ENCODE results near the gene PRAMEF11. TPM values are rescaled to one million over a fixed set of nuclear protein-coding genes. Genes with fewer than 3 reads are reported as not detected.

PRAMEF11 gene
- total and polyA plus RNA-seq, 2 donors = 0.05 TPM; not detected in 1

- no peaks in the 10 kb centered on the region for H3K36me3 ChIP-seq (ENCODE audit: control insufficient read depth in 2 of 2, insufficient read depth in 2 of 2, low read length in 1 of 2)
- no peaks in the 10 kb centered on the region for H3K27me3 ChIP-seq (ENCODE audit: control insufficient read depth in 2 of 2, insufficient read depth in 1 of 2, low read length in 1 of 2)
- 94% methylated on average over 4 of the region's 4 CpGs for WGBS
- no peaks in the 10 kb centered on the region for H3K9me3 ChIP-seq (ENCODE audit: control insufficient read depth in 2 of 2, insufficient read depth in 1 of 2, low read length in 1 of 2)
- no peak overlapping the region for H3K4me3 ChIP-seq (ENCODE audit: low read length in 2 of 2)
- no peaks in the 10 kb centered on the region for H3K4me1 ChIP-seq (ENCODE audit: control insufficient read depth in 2 of 2, insufficient read depth in 2 of 2, low read length in 2 of 2)
- DNase-seq (ENCODE audit: low read depth in 6 of 9, low spot score in 9 of 9) = no peak
- H3K27ac ChIP-seq (ENCODE audit: low read depth in 1 of 2, low read length in 1 of 2) = no peak overlapping the region
Observed at GRCh38 chr1:12778061-12778460, 53.1 kb downstream of the PRAMEF11 start.

- H3K36me3 ChIP-seq (ENCODE audit: control insufficient read depth in 2 of 2, insufficient read depth in 2 of 2, low read length in 1 of 2) = no peaks in the 10 kb centered on the region
- no peak overlapping the region for H3K4me3 ChIP-seq (ENCODE audit: low read length in 2 of 2)
- H3K4me1 ChIP-seq (ENCODE audit: control insufficient read depth in 2 of 2, insufficient read depth in 2 of 2, low read length in 2 of 2) = no peaks in the 10 kb centered on the region
- DNase-seq (ENCODE audit: low read depth in 6 of 9, low spot score in 9 of 9) = no peak
- H3K27me3 ChIP-seq (ENCODE audit: control insufficient read depth in 2 of 2, insufficient read depth in 1 of 2, low read length in 1 of 2) = no peaks in the 10 kb centered on the region
- 95% methylated on average over 15 of the region's 15 CpGs for WGBS
- H3K27ac ChIP-seq (ENCODE audit: low read depth in 1 of 2, low read length in 1 of 2) = no peak overlapping the region
- no peaks in the 10 kb centered on the region for H3K9me3 ChIP-seq (ENCODE audit: control insufficient read depth in 2 of 2, insufficient read depth in 1 of 2, low read length in 1 of 2)
Observed at GRCh38 chr1:12776801-12777557, 54.2 kb downstream of the PRAMEF11 start.

GRCh38 chr1:12775443-12775842, 55.8 kb downstream of the PRAMEF11 start:
- no peaks in the 10 kb centered on the region for H3K4me1 ChIP-seq (ENCODE audit: control insufficient read depth in 2 of 2, insufficient read depth in 2 of 2, low read length in 2 of 2)
- H3K27ac ChIP-seq (ENCODE audit: low read depth in 1 of 2, low read length in 1 of 2) = no peak overlapping the region
- H3K27me3 ChIP-seq (ENCODE audit: control insufficient read depth in 2 of 2, insufficient read depth in 1 of 2, low read length in 1 of 2) = no peaks in the 10 kb centered on the region
- WGBS = 88% methylated on average over 8 of the region's 8 CpGs
- no peak overlapping the region for H3K4me3 ChIP-seq (ENCODE audit: low read length in 2 of 2)
- H3K9me3 ChIP-seq (ENCODE audit: control insufficient read depth in 2 of 2, insufficient read depth in 1 of 2, low read length in 1 of 2) = no peaks in the 10 kb centered on the region
- no peak for DNase-seq (ENCODE audit: low read depth in 6 of 9, low spot score in 9 of 9)
- no peaks in the 10 kb centered on the region for H3K36me3 ChIP-seq (ENCODE audit: control insufficient read depth in 2 of 2, insufficient read depth in 2 of 2, low read length in 1 of 2)

- no peaks in the 10 kb centered on the region for H3K4me1 ChIP-seq (ENCODE audit: control insufficient read depth in 2 of 2, insufficient read depth in 2 of 2, low read length in 2 of 2)
- H3K27ac ChIP-seq (ENCODE audit: low read depth in 1 of 2, low read length in 1 of 2) = no peak overlapping the region
- no peak overlapping the region for H3K4me3 ChIP-seq (ENCODE audit: low read length in 2 of 2)
- no peaks in the 10 kb centered on the region for H3K9me3 ChIP-seq (ENCODE audit: control insufficient read depth in 2 of 2, insufficient read depth in 1 of 2, low read length in 1 of 2)
- no peak for DNase-seq (ENCODE audit: low read depth in 6 of 9, low spot score in 9 of 9)
- no peaks in the 10 kb centered on the region for H3K27me3 ChIP-seq (ENCODE audit: control insufficient read depth in 2 of 2, insufficient read depth in 1 of 2, low read length in 1 of 2)
- WGBS = 89% methylated on average over 5 of the region's 5 CpGs
- H3K36me3 ChIP-seq (ENCODE audit: control insufficient read depth in 2 of 2, insufficient read depth in 2 of 2, low read length in 1 of 2) = no peaks in the 10 kb centered on the region
Observed at GRCh38 chr1:12774801-12775345, 56.3 kb downstream of the PRAMEF11 start.

Other genes with a start within 250 kb of the PRAMEF11 start
- gene DHRS3, start 213.2 kb downstream of the PRAMEF11 start, total RNA-seq = 20.5 TPM
- 56.8 TPM for gene DHRS3, start 213.2 kb downstream of the PRAMEF11 start, polyA plus RNA-seq
- gene AADACL4, start 187.3 kb downstream of the PRAMEF11 start, total RNA-seq = not detected
- gene AADACL4, start 187.3 kb downstream of the PRAMEF11 start, polyA plus RNA-seq = 0.05 TPM
- 0.05 TPM for gene AADACL3, start 115.3 kb downstream of the PRAMEF11 start, total RNA-seq
- gene AADACL3, start 115.3 kb downstream of the PRAMEF11 start, polyA plus RNA-seq = 0.07 TPM
- gene CFAP107, start 85.2 kb downstream of the PRAMEF11 start, total RNA-seq = not detected
- 0.16 TPM for gene CFAP107, start 85.2 kb downstream of the PRAMEF11 start, polyA plus RNA-seq
- 0.05 TPM for gene PRAMEF12, start 57.7 kb downstream of the PRAMEF11 start, total RNA-seq
- 0.50 TPM for gene PRAMEF12, start 57.7 kb downstream of the PRAMEF11 start, polyA plus RNA-seq
- gene PRAMEF1, start 40.0 kb downstream of the PRAMEF11 start, total RNA-seq = 0.05 TPM
- 0.11 TPM for gene PRAMEF1, start 40.0 kb downstream of the PRAMEF11 start, polyA plus RNA-seq
- not detected for gene HNRNPCL1, start 17.3 kb upstream of the PRAMEF11 start, total RNA-seq
- not detected for gene HNRNPCL1, start 17.3 kb upstream of the PRAMEF11 start, polyA plus RNA-seq
- 0.05 TPM for gene PRAMEF2, start 25.7 kb upstream of the PRAMEF11 start, total RNA-seq
- gene PRAMEF2, start 25.7 kb upstream of the PRAMEF11 start, polyA plus RNA-seq = 0.09 TPM
- gene PRAMEF4, start 54.8 kb upstream of the PRAMEF11 start, total RNA-seq = not detected
- 0.05 TPM for gene PRAMEF4, start 54.8 kb upstream of the PRAMEF11 start, polyA plus RNA-seq
- gene PRAMEF10, start 66.9 kb upstream of the PRAMEF11 start, total RNA-seq = not detected
- 0.07 TPM for gene PRAMEF10, start 66.9 kb upstream of the PRAMEF11 start, polyA plus RNA-seq
- gene PRAMEF7, start 85.2 kb upstream of the PRAMEF11 start, total RNA-seq = not detected
- 0.23 TPM for gene PRAMEF7, start 85.2 kb upstream of the PRAMEF11 start, polyA plus RNA-seq
- gene PRAMEF6, start 116.2 kb upstream of the PRAMEF11 start, total RNA-seq = 0.09 TPM
- 0.21 TPM for gene PRAMEF6, start 116.2 kb upstream of the PRAMEF11 start, polyA plus RNA-seq
- not detected for gene PRAMEF27, start 225.2 kb upstream of the PRAMEF11 start, total RNA-seq
- gene PRAMEF27, start 225.2 kb upstream of the PRAMEF11 start, polyA plus RNA-seq = 0.07 TPM
- 0.09 TPM for gene HNRNPCL3, start 229.4 kb upstream of the PRAMEF11 start, total RNA-seq
- gene HNRNPCL3, start 229.4 kb upstream of the PRAMEF11 start, polyA plus RNA-seq = 0.07 TPM
- 0.14 TPM for gene PRAMEF25, start 239.4 kb upstream of the PRAMEF11 start, total RNA-seq
- gene PRAMEF25, start 239.4 kb upstream of the PRAMEF11 start, polyA plus RNA-seq = 0.21 TPM